NCI-H1105 (cell line): ENCODE results near the gene SEPSECS.
"Not testable (repeated sequence)": the region's sequence is repeated elsewhere in the genome, so short reads cannot be mapped to it uniquely, and the experiment has no call there.

Experiments
- DNase-seq: peaks from one replicate; lab custom pipeline; 2025; lab: John Stamatoyannopoulos, UW

SEPSECS gene

GRCh38 chr4:25109511-25109910 lies 50.7 kb downstream of the SEPSECS start:
- no peak for DNase-seq

GRCh38 chr4:25108556-25108955 lies 51.7 kb downstream of the SEPSECS start:
- no peak for DNase-seq

- DNase-seq = no peak
Observed at GRCh38 chr4:25107827-25108516, 52.3 kb downstream of the SEPSECS start.

- DNase-seq = no peak
Observed at GRCh38 chr4:25106363-25107151, 53.7 kb downstream of the SEPSECS start.

- DNase-seq = no peak
Observed at GRCh38 chr4:25104591-25104990, 55.7 kb downstream of the SEPSECS start.

- no peak for DNase-seq
Observed at GRCh38 chr4:25103418-25103817, 56.8 kb downstream of the SEPSECS start.

GRCh38 chr4:25101836-25102235 lies 58.4 kb downstream of the SEPSECS start:
- DNase-seq = no peak

GRCh38 chr4:25100710-25101109 lies 59.5 kb downstream of the SEPSECS start:
- DNase-seq = no peak

GRCh38 chr4:25100021-25100555 lies 60.2 kb downstream of the SEPSECS start:
- DNase-seq = no peak

GRCh38 chr4:25098964-25099891 lies 61.0 kb downstream of the SEPSECS start:
- DNase-seq = no peak

GRCh38 chr4:25096981-25097443 lies 63.2 kb downstream of the SEPSECS start:
- DNase-seq = no peak

- DNase-seq = no peak
Observed at GRCh38 chr4:25096251-25096980, 63.8 kb downstream of the SEPSECS start.

GRCh38 chr4:25095837-25096236 lies 64.4 kb downstream of the SEPSECS start:
- no peak for DNase-seq

- DNase-seq = no peak
Observed at GRCh38 chr4:25092139-25092538, 68.1 kb downstream of the SEPSECS start.

GRCh38 chr4:25090516-25090915 lies 69.7 kb downstream of the SEPSECS start:
- no peak for DNase-seq

GRCh38 chr4:25089051-25089763 lies 71.0 kb downstream of the SEPSECS start:
- no peak for DNase-seq

GRCh38 chr4:25088093-25088952 lies 71.9 kb downstream of the SEPSECS start:
- DNase-seq = no peak

- DNase-seq = no peak
Observed at GRCh38 chr4:25085671-25086070, 74.6 kb downstream of the SEPSECS start.

- DNase-seq = not testable (repeated sequence)
Observed at GRCh38 chr4:25083441-25083840, 76.8 kb downstream of the SEPSECS start.
